Kidney (tissue), 22 donors: ENCODE results near the gene HSD17B14. TPM values are rescaled to one million over a fixed set of nuclear protein-coding genes. Genes with fewer than 3 reads are reported as not detected.

Experiments
- DNase-seq, 5 donors: peaks; one replicate each; pipeline ENCODE4 v3.0.0-alpha.2; 2013 to 2020
- FAIRE-seq: peaks from 2 replicates; lab custom pipeline; 2012; peaks lifted over from hg19 to GRCh38; lab: Jason Lieb, UNC
- H3K27ac ChIP-seq, 2 donors: one replicate each; pipeline ENCODE4 v1.7.0; 2013; ENCODE audit warnings: low read depth in 2 of 2, low read length in 2 of 2, inconsistent platforms in 1 of 2
- H3K27me3 ChIP-seq: one replicate; pipeline ENCODE4 v1.7.1; 2013; ENCODE audit warnings: low read length, inconsistent platforms; ENCODE audit not compliant: control insufficient read depth, insufficient read depth
- H3K36me3 ChIP-seq, 3 donors: one replicate each; pipeline versions ENCODE4 v1.7.0 to v1.7.1; 2013; ENCODE audit warnings: low read length in 3 of 3, control low read depth in 1 of 3, inconsistent platforms in 1 of 3; ENCODE audit not compliant: insufficient read depth in 3 of 3, control insufficient read depth in 2 of 3
- H3K4me1 ChIP-seq, 3 donors: one replicate each; pipeline versions ENCODE4 v1.7.0 to v1.7.1; 2013; ENCODE audit warnings: low read length in 3 of 3, inconsistent platforms in 1 of 3, low read depth in 1 of 3; ENCODE audit not compliant: control insufficient read depth in 2 of 3, insufficient read depth in 2 of 3
- H3K4me3 ChIP-seq, 3 donors: one replicate each; pipeline versions ENCODE4 v1.7.0 to v1.8.1; 2013; ENCODE audit warnings: low read length in 3 of 3, control low read depth in 1 of 3, inconsistent platforms in 1 of 3
- H3K9ac ChIP-seq, 3 donors: one replicate each; pipeline versions ENCODE4 v1.7.0 to v1.7.1; 2013; ENCODE audit warnings: low read length in 3 of 3, control low read depth in 1 of 3, inconsistent platforms in 1 of 3
- H3K9me3 ChIP-seq, 3 donors: one replicate each; pipeline versions ENCODE4 v1.7.0 to v1.7.1; 2013; ENCODE audit warnings: low read length in 3 of 3, control low read depth in 1 of 3, inconsistent platforms in 1 of 3; ENCODE audit not compliant: control insufficient read depth in 2 of 3, insufficient read depth in 1 of 3
- intact Hi-C: fragments of 100-400 bp; cut with DNase I; formaldehyde crosslinking; loops from one replicate; pipeline ENCODE4 v1.11.1; 2022
- long read RNA-seq, 10 donors: library from polyadenylated mRNA in 1 of 10; unstranded in 1 of 10; transcript quantifications; one replicate each; pipeline ENCODE4 v2.0.0 and lab custom pipeline, GENCODE V29; 2021 to 2026
- polyA plus RNA-seq: library from polyadenylated mRNA; stranded (reverse); fragments of 350-450 nt; fragmentation: Illumina TruSeq; extraction: RNeasy Lipid Tissue Mini Kit (QIAGEN cat#74804); gene quantifications from one replicate; pipeline ENCODE4 v1.2.3, GENCODE V29; 2014; ENCODE audit warnings: low read depth, low replicate concordance; ENCODE audit not compliant: insufficient read depth
- total RNA-seq: library from RNA; stranded (reverse); fragmentation: NEBNext Ultra II Directional; extraction: Animal tissue kit (Norgen Biotek cat#: 25700); gene quantifications from one replicate; pipeline ENCODE4 v1.2.1, GENCODE V29; 2021
- TF ChIP-seq, protein P1 (sequence below): IDR thresholded peaks from 3 replicates; pipeline ENCODE4 v1.5.1; 2012; ENCODE audit warnings: mild to moderate bottlenecking, moderate library complexity, borderline replicate concordance; ENCODE audit not compliant: insufficient read depth; ENCODE audit errors: extremely low read depth
- donor health status: control.
- donor health status: control.
- donor health status: control.
- donor health status: control.
- donor health status: control.
- donor health status: DM: yes; HTN: yes; CAD: no.
- donor health status: Normal renal cell carcinoma (clear cell type).

HSD17B14 gene
- total RNA-seq (5.2 TPM), polyA plus RNA-seq (141 TPM)
- long read RNA-seq, donor 1, transcript HSD17B14-201 (9 exons, 1,238 nt) = major isoform, 6 of 6 reads
- long read RNA-seq, donor 1, partial matches to known transcripts = 0 of 6 reads
- long read RNA-seq, donor 1, other reads (novel, unspliced or antisense) = 0 of 6 reads
- long read RNA-seq, donor 2, transcript HSD17B14-201 (9 exons, 1,238 nt) = major isoform, 16 of 16 reads
- long read RNA-seq, donor 2, partial matches to known transcripts = 0 of 16 reads
- long read RNA-seq, donor 2, other reads (novel, unspliced or antisense) = 0 of 16 reads
- long read RNA-seq, donor 3, transcript HSD17B14-201 (9 exons, 1,238 nt) = major isoform, 17 of 22 reads
- long read RNA-seq, donor 3, partial matches to known transcripts = 0 of 22 reads
- long read RNA-seq, donor 3, other reads (novel, unspliced or antisense) = 5 of 22 reads
- long read RNA-seq, donor 4, transcript HSD17B14-201 (9 exons, 1,238 nt) = major isoform, 12 of 18 reads
- long read RNA-seq, donor 4, partial matches to known transcripts = 6 of 18 reads
- long read RNA-seq, donor 4, other reads (novel, unspliced or antisense) = 0 of 18 reads
- long read RNA-seq, donor 5 = 0 reads
- long read RNA-seq, donor 6, transcript HSD17B14-201 (9 exons, 1,238 nt) = major isoform, 6 of 36 reads
- long read RNA-seq, donor 6, partial matches to known transcripts = 23 of 36 reads
- long read RNA-seq, donor 6, other reads (novel, unspliced or antisense) = 5 of 36 reads
- long read RNA-seq, donor 7, transcript HSD17B14-201 (9 exons, 1,238 nt) = major isoform, 6 of 9 reads
- long read RNA-seq, donor 7, partial matches to known transcripts = 0 of 9 reads
- long read RNA-seq, donor 7, other reads (novel, unspliced or antisense) = 3 of 9 reads
- long read RNA-seq, donor 8, transcript HSD17B14-201 (9 exons, 1,238 nt) = major isoform, 7 of 22 reads
- long read RNA-seq, donor 8, partial matches to known transcripts = 15 of 22 reads
- long read RNA-seq, donor 8, other reads (novel, unspliced or antisense) = 0 of 22 reads
- long read RNA-seq, donor 9, transcript HSD17B14-201 (9 exons, 1,238 nt) = major isoform, 5 of 5 reads
- long read RNA-seq, donor 9, partial matches to known transcripts = 0 of 5 reads
- long read RNA-seq, donor 9, other reads (novel, unspliced or antisense) = 0 of 5 reads
- long read RNA-seq, donor 10, transcript HSD17B14-201 (9 exons, 1,238 nt) = major isoform, 8 of 14 reads
- long read RNA-seq, donor 10, partial matches to known transcripts = 5 of 14 reads
- long read RNA-seq, donor 10, other reads (novel, unspliced or antisense) = 0 of 14 reads

DNA sequence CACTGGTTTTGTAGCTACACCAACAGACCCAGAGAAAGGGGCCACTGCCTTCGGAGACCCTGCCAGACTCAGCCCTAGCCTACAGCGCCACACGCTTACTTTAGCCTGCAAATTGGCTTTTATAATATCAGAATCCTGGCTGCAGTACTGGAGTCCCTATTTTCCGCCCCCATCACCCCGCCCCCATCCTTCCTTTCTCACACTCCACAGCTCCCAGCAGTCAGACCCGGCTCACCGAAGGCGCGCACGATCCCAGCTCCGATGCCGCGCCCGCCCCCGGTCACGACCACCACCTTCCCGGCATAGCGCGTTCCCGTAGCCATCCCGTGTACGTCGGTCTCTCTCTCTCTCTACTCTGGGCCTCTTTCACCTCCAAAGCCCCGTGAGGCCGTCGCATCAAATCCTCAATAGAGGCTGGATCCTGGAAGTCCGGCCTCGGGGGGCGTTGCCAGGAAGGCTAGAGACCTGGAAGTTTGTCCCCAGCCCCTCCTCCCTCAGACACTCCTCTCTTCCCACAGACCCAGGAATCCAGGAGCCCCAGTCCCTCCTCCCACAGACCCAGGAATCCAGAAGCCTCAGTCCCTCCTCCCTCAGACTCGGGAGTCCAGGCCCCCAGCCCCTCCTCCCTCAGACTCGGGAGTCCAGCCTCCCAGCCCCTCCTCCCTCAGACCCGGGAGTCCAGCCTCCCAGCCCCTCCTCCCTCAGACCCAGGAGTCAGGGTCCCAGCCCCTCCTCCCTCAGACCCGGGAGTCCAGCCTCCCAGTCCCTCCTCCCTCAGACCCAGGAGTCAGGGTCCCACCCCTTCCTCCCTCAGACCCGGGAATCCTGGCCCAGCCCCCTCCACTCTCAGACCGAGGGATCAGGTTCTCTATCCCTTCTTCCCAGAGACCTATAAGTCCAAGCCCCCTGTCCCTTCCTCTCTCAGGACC, at the start of gene HSD17B14:
HSD17B14 (minus strand) TSS at position 403 of the 929 bp plus-strand sequence; CDS start at position 323, 80 bp downstream.
- TF ChIP-seq, protein P1, sequence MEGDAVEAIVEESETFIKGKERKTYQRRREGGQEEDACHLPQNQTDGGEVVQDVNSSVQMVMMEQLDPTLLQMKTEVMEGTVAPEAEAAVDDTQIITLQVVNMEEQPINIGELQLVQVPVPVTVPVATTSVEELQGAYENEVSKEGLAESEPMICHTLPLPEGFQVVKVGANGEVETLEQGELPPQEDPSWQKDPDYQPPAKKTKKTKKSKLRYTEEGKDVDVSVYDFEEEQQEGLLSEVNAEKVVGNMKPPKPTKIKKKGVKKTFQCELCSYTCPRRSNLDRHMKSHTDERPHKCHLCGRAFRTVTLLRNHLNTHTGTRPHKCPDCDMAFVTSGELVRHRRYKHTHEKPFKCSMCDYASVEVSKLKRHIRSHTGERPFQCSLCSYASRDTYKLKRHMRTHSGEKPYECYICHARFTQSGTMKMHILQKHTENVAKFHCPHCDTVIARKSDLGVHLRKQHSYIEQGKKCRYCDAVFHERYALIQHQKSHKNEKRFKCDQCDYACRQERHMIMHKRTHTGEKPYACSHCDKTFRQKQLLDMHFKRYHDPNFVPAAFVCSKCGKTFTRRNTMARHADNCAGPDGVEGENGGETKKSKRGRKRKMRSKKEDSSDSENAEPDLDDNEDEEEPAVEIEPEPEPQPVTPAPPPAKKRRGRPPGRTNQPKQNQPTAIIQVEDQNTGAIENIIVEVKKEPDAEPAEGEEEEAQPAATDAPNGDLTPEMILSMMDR = no peak
- H3K9me3 ChIP-seq = no peaks in the 10 kb centered on the region
- intact Hi-C loops = loop anchor here (5.0 kb wide), 1 partner anchor 44 kb away; no protein-coding TSS in a partner anchor
- H3K4me1 ChIP-seq = peaks cover 0 to 5% (median 2%) of the 10 kb centered on the region in 3 donors
- no peak for FAIRE-seq
- no peaks in the 10 kb centered on the region for H3K27me3 ChIP-seq
- DNase-seq = peak in 4 of 5 donors; percentile 67 to 88 (median 86)
- H3K36me3 ChIP-seq = peaks cover 0 to 3% (median 2%) of the 10 kb centered on the region in 3 donors
- H3K4me3 ChIP-seq = peak within 1 kb of the TSS; percentile 48 to 76 (median 73)
- H3K9ac ChIP-seq = peak within 1 kb of the TSS; percentile 29 to 91 (median 55)
- peak within 1 kb of the TSS; percentile 72 to 95 for H3K27ac ChIP-seq

DNA sequence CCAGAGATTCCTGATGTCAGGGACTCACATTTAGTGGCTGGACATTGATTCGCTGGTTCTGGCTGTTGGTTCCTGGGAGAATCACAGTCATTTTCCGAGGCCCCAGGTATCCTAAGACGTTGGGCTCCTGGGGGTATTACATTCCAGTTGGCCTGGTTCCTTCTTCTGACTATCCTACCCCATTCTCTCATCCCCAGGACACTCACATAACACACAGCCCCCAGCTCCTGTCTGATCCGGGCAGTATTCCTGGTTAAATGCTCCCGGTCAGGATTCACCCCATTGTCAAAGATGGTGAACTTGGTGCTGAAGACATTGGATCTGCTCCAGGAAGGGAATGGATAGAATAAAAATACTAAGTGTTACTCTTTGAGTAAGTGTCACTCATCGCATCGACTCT, 47.4 kb upstream of the HSD17B14 start:
- H3K9me3 ChIP-seq = no peaks in the 10 kb centered on the region
- H3K4me3 ChIP-seq = no peak overlapping the region
- no peaks in the 10 kb centered on the region for H3K4me1 ChIP-seq
- FAIRE-seq (no peak), DNase-seq (no peak)
- no peaks in the 10 kb centered on the region for H3K27me3 ChIP-seq
- H3K36me3 ChIP-seq = no peaks in the 10 kb centered on the region
- H3K27ac ChIP-seq = no peak overlapping the region
- H3K9ac ChIP-seq = no peak overlapping the region
- intact Hi-C loops = no loop called here
- TF ChIP-seq, protein P1 = no peak
